Left ventricle myocardium inferior (tissue), 1 donor: ENCODE data around the gene CSTB. TPM values are rescaled to one million over a fixed set of nuclear protein-coding genes. Genes with fewer than 3 reads are reported as not detected.

Source experiments
- DNase-seq: peaks from one replicate; pipeline ENCODE4 v3.0.0-alpha.2; 2020
- H3K27ac ChIP-seq: fragments of 200-600 bp; replicated peaks from 2 replicates; pipeline ENCODE4 v1.8.0; 2021
- H3K27me3 ChIP-seq: fragments of 200-600 bp; 2 replicates; pipeline ENCODE4 v1.8.0; 2021; ENCODE audit warnings: low read depth
- H3K36me3 ChIP-seq: fragments of 200-600 bp; 2 replicates; pipeline ENCODE4 v1.8.0; 2021
- H3K4me1 ChIP-seq: fragments of 200-600 bp; 2 replicates; pipeline ENCODE4 v1.8.0; 2021
- H3K4me3 ChIP-seq: fragments of 200-600 bp; 2 replicates; pipeline ENCODE4 v1.8.0; 2021; ENCODE audit warnings: mild to moderate bottlenecking, moderate library complexity
- H3K9me3 ChIP-seq: fragments of 200-600 bp; replicated peaks from 2 replicates; pipeline ENCODE4 v1.8.0; 2021
- intact Hi-C: fragments of 100-400 bp; cut with micrococcal nuclease; formaldehyde crosslinking; loops from one replicate; pipeline ENCODE4 v1.11.0; 2022
- total RNA-seq: library from RNA; stranded (reverse); fragmentation: NEBNext Ultra II Directional; extraction: Animal tissue kit (Norgen Biotek cat#: 25700); gene quantifications from one replicate; pipeline ENCODE4 v1.2.1, GENCODE V29; 2021
- TF ChIP-seq, protein P1 (sequence below): fragments of 200-600 bp; IDR thresholded peaks from 2 replicates; pipeline ENCODE4 v1.8.0; 2021; ENCODE audit warnings: antibody characterized with exemption, mild to moderate bottlenecking, borderline replicate concordance
- donor health status: DM: no; HTN: yes; CAD: no; lungs with severe emphysema.

CSTB gene
- total RNA-seq, 1 donor from 2014 or later = 40.6 TPM

DNA sequence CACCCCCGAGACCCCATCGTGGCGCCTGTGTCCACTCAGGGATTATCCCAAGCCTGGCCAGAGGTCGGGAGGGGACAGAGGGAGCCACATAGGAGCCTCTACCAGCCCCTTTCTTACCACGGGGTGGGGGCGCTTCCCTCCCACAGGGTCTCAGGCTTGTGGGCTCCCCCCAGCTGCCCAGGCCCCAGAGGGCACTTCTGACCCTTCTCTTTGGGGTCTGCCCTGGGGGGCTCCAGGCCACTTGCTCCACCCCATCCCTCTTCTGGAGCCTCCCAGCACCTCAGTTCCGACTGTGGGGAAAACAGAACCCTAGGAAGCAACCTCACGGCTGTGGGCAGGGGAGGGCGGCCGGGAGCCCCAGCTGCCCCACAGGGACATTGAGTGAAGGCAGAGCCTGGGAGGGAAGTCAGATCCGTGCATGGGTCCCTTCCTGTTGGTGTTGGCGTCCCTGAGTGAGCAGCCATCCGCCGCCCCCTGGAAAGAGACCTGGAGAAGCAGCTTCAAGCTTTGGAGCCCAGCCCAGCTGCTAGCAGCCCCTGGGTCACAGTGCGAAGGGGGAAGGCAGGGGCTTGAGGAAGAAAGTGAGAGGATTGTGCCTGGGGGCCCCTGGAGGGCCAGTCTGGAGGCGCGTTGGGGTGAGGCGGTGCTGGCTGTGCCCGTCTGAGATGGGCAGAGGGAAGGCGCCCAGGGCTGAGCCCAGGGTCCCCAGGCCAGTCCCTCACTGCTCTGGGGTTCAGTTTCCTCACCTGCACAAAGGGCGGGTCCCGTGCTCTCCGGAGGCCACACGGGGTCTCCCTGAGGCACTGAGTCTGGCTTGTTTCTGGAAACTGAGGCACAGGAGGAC is 35.4 kb upstream of the CSTB start:
- Histone ChIP-seq H3K27me3 (no peaks in the 10 kb centered on the region), H3K4me3 (peak overlapping the region; percentile 41), H3K27ac (no peak overlapping the region), H3K9me3 (no peaks in the 10 kb centered on the region), H3K4me1 (peaks cover 14% of the 10 kb centered on the region), H3K36me3 (no peaks in the 10 kb centered on the region)
- no peak for DNase-seq
- TF ChIP-seq, protein P1, sequence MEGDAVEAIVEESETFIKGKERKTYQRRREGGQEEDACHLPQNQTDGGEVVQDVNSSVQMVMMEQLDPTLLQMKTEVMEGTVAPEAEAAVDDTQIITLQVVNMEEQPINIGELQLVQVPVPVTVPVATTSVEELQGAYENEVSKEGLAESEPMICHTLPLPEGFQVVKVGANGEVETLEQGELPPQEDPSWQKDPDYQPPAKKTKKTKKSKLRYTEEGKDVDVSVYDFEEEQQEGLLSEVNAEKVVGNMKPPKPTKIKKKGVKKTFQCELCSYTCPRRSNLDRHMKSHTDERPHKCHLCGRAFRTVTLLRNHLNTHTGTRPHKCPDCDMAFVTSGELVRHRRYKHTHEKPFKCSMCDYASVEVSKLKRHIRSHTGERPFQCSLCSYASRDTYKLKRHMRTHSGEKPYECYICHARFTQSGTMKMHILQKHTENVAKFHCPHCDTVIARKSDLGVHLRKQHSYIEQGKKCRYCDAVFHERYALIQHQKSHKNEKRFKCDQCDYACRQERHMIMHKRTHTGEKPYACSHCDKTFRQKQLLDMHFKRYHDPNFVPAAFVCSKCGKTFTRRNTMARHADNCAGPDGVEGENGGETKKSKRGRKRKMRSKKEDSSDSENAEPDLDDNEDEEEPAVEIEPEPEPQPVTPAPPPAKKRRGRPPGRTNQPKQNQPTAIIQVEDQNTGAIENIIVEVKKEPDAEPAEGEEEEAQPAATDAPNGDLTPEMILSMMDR = no peak
- intact Hi-C loops = no loop called here

DNA sequence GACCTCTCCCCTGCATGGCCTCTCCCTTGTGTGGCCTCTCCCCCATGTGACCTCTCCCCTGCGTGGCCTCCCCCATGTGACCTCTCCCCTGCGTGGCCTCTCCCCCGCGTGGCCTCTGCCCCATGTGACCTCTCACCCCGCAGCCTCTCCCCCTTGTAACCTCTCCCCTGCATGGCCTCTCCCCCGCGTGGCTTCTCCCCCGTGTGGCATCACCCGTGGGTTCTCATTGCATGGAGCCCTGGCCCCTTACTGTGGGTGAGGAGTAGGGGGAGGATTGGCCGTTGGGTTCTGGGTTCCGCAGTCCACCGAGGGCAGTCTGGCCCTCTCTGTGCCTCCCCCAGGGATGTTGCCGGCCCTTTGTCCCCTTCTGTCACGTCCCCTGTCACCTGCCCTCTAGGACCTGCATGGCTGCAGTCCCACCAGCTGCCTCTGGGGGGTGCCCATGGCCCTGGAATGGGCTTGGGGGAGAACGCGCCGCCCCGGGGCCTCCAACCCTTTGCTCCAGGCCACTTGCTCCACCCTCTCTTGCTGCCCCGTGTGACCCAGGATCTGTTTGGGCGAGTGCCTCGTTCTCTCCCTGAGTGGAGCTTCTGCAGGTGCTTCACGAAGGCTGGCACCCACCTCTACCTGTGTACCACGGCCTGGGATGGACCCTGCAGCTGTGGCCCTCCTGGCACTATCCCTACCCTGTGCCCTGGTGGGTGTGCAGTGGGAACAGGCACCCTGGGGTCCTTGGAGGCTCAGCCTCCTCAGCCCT is 34.6 kb upstream of the CSTB start:
- Histone ChIP-seq H3K36me3 (no peaks in the 10 kb centered on the region), H3K4me1 (peaks cover 14% of the 10 kb centered on the region), H3K27ac (no peak overlapping the region), H3K27me3 (no peaks in the 10 kb centered on the region), H3K4me3 (peak overlapping the region; percentile 41), H3K9me3 (no peaks in the 10 kb centered on the region)
- DNase-seq = peak; percentile 87
- intact Hi-C loops = no loop called here
- TF ChIP-seq, protein P1 = peak; percentile 93

DNA sequence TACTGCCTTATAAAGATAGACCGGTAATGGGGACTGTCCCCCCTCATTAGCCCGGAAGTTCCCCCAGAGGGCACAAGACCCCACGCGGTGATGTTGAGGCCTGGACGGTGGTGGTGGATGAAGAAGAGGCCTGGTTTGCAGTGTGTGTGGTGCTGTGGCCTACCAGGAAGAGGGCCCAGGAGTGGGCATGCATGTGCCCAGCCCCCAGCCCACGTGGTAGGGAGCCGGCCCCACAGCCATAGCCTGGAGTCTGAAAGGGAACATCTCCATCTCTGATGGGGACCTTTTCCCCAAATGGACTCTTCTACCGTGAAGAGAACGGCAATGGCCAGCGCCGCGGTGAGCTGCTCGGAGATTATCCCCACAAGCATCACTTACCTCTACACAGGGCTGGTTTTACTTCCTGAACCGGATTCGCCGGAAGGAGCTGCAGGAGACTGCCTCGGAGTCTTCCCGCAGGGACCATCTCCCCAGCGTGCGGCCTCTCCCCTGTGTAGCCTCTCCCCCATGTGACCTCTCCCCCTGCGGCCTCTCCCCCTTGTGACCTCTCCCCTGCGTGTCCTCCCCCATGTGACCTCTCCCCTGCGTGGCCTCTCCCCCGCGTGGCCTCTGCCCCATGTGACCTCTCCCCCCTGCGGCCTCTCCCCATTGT is 33.9 kb upstream of the CSTB start:
- H3K4me1 ChIP-seq = peaks cover 14% of the 10 kb centered on the region
- no peak for DNase-seq
- intact Hi-C loops = no loop called here
- H3K36me3 ChIP-seq = no peaks in the 10 kb centered on the region
- no peak overlapping the region for H3K4me3 ChIP-seq
- TF ChIP-seq, protein P1 = no peak
- H3K9me3 ChIP-seq = no peaks in the 10 kb centered on the region
- no peaks in the 10 kb centered on the region for H3K27me3 ChIP-seq
- H3K27ac ChIP-seq = no peak overlapping the region

DNA sequence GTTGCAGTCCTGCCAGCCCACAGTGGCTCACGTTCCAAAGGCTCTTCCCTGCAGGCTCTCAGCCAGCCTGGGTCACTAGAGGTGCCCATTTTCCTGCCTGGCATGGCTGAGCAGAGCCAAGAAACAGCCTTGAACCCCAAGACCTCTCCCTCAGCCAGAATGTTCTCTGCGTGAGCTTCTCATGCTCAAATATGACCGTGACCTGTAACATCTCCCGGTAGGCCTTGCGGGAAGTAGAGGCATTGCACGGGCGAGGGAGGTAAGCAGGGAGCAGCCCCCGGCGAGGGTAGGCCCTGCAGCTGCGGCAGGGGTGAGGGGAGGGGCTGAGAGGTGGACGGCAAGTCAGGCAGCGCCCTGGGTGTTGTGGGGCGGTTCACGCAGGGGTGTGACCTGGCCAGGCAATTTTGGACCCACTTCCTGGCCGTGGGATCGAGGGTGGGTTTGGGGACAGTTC is 33.3 kb upstream of the CSTB start:
- no peak for DNase-seq
- TF ChIP-seq, protein P1 = no peak
- Histone ChIP-seq H3K36me3 (no peaks in the 10 kb centered on the region), H3K27me3 (no peaks in the 10 kb centered on the region), H3K27ac (no peak overlapping the region), H3K9me3 (no peaks in the 10 kb centered on the region), H3K4me3 (no peak overlapping the region), H3K4me1 (peaks cover 14% of the 10 kb centered on the region)
- intact Hi-C loops = no loop called here

DNA sequence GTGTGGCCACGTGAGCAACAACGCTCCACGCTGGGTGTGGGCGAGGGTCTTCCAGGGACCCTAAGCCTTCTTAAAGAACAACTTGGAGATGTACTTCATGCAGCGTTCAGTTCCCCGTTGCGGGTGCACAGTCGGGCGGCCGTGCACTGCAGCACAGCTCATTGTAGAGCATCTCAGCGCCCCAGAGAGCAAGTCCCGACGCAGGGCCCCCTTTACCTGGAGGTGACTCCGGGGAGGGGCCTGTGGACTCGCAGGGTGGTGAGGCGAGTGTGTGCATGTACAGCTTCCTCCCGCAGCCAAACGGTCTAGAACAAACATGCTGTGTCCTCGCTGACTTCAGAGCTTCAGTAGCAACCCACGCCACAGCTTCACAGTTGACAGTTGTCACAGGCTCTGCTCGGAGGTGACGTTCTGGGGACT is 32.7 kb upstream of the CSTB start:
- H3K4me1 ChIP-seq = peaks cover 14% of the 10 kb centered on the region
- H3K36me3 ChIP-seq = peaks cover 5% of the 10 kb centered on the region
- TF ChIP-seq, protein P1 = no peak
- H3K4me3 ChIP-seq = no peak overlapping the region
- no peak for DNase-seq
- H3K27ac ChIP-seq = no peak overlapping the region
- H3K27me3 ChIP-seq = no peaks in the 10 kb centered on the region
- H3K9me3 ChIP-seq = no peaks in the 10 kb centered on the region
- intact Hi-C loops = no loop called here
